Tibial nerve (tissue), 4 donors: ENCODE data around the gene RBM33. TPM values are rescaled to one million over a fixed set of nuclear protein-coding genes. Genes with fewer than 3 reads are reported as not detected.

Source experiments
- DNase-seq, 2 donors: peaks; one replicate each; pipeline ENCODE4 v3.0.0-alpha.2; 2019; ENCODE audit warnings: low spot score in 2 of 2
- H3K27ac ChIP-seq, 4 donors: fragments of 200-600 bp; sonication (generic) in 3 of 4; one replicate each; pipeline ENCODE4 v1.5.1; 2017 to 2019; ENCODE audit warnings: mild to moderate bottlenecking in 1 of 4
- H3K27me3 ChIP-seq, 2 donors: fragments of 200-600 bp; sonication (generic) in 1 of 2; one replicate each; pipeline versions ENCODE4 v1.5.1 to v1.6.0; 2017 to 2019
- H3K36me3 ChIP-seq, 3 donors: fragments of 200-600 bp; sonication (generic); one replicate each; pipeline ENCODE4 v1.5.1; 2018 to 2019
- H3K4me1 ChIP-seq, 4 donors: fragments of 200-600 bp; sonication (generic) in 3 of 4; one replicate each; pipeline ENCODE4 v1.5.1; 2017 to 2019
- H3K4me3 ChIP-seq, 4 donors: fragments of 200-600 bp; sonication (generic) in 3 of 4; one replicate each; pipeline ENCODE4 v1.5.1; 2017 to 2019; ENCODE audit warnings: mild to moderate bottlenecking in 1 of 4, moderate library complexity in 1 of 4
- H3K9me3 ChIP-seq, 4 donors: fragments of 200-600 bp; sonication (generic) in 3 of 4; one replicate each; pipeline ENCODE4 v1.5.1; 2017 to 2019
- EP300 ChIP-seq, 2 donors: sonication (generic); formaldehyde crosslinking; IDR thresholded peaks; one replicate each; pipeline ENCODE4 v1.6.1; 2017; ENCODE audit warnings: antibody characterized with exemption in 2 of 2, mild to moderate bottlenecking in 1 of 2
- POLR2A ChIP-seq, 2 donors: fragments of 450-650 bp; IDR thresholded peaks; one replicate each; pipeline ENCODE4 v1.6.1; 2017; ENCODE audit warnings: antibody characterized with exemption in 2 of 2, mild to moderate bottlenecking in 2 of 2, moderate library complexity in 2 of 2
- WGBS, 2 donors: methylation state at CpG; one replicate each; pipeline ENCODE4 v1.1.5; 2018; 5-methylcytosine and 5-hydroxymethylcytosine counted together
- total RNA-seq, 4 donors: library from RNA; depleted of rRNA; stranded (reverse); fragments of >200 nt; gene quantifications; one replicate each; pipeline ENCODE4 v1.1.0, GENCODE V29; 2016
- TF ChIP-seq, protein P1 (sequence below), 5 experiments: fragments of 200-600 bp in 3 of 5; fragments of 450-650 bp in 2 of 5; sonication (generic) in 3 of 5; IDR thresholded peaks; one replicate each; pipeline ENCODE4 v1.5.1; 2016 to 2019; ENCODE audit warnings: antibody characterized with exemption in 5 of 5, mild to moderate bottlenecking in 3 of 5, moderate library complexity in 2 of 5

RBM33 gene
- total RNA-seq, 4 donors from 2014 or later, result 85.0 to 92.4 (median 88.3) TPM

DNA sequence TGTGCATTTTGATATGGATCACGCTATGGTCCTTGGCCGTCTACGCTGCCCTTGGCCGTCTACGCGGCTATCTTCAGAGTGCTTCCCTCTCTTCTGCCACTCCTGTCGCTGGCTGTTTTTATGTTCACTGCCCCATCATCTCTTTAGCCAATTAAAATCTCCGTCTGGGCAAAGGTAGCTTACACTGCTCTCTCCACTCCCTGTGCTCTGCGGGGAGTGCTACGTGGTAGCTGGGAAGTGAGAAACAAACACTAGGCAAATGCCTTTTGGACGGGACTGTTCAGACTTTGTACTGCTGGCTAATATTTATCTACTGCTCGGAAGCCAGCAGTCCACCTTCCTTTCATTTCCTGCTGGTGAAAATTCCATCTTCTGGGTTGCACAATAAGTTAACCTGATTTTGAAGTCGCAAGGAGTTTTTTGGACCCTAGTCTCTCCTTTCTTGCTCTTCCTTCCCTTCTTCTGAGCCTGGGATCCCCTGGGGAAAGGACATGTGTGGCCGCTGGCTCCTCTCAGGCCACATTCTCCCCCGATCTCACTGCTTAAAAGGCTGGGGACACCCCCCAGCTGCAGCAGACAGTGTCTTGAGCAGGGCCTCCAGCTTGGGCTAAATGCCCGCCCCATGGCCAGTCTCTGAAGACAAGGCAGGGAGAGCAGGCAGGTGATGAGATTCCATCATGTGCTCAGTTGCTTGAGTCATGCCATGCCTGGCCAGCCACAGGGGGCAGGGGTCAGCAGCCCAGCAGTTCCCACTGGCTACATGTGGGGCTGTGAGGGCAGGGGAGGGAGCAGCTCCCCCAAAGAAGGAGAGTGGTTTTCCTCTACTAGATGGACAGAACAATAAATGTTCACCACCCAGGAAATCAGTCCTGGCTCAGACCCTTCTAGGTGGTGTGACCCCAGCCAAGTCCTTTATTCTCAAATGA lies 25.5 kb upstream of the RBM33 start:
- peaks cover 0 to 13% (median 0%) of the 10 kb centered on the region in 3 donors for H3K36me3 ChIP-seq

DNA sequence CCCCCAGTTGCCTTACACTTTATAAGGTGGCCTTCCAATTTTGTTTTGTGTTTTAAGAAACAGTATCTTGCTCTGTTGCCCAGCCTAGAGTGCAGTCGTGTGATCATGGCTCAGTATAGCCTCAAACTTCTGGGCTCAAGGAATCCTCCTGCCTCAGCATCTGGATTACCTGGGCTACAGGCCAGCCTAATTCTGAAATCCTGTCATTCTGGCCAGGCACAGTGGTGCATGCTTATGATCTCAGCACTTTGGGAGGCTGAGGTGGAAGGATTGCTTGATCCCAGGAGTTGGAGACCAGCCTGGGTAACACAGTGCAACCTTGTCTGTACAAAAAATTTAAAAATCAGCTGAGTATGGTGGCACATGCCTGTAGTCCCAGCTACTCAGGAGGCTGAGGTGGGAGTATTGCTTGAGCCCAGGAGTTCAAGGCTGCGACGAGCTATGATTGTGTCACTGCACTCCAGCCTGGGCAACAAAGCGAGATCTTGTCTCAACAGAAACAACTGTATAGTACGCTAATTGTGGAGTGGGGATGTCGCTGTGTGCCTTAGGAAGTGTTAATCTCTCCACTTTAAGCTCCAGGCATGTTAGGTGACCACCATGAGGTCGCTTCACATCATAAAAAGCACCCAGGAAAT lies 24.7 kb upstream of the RBM33 start:
- peaks cover 0 to 8% (median 0%) of the 10 kb centered on the region in 3 donors for H3K36me3 ChIP-seq
- no peak for DNase-seq
- H3K4me1 ChIP-seq, result no peaks in the 10 kb centered on the region
- 88 to 89% methylated on average over 7 of the region's 7 CpGs for WGBS, 2 donors
- no peaks in the 10 kb centered on the region for H3K27me3 ChIP-seq
- H3K27ac ChIP-seq, result no peak overlapping the region
- H3K4me3 ChIP-seq, result no peak overlapping the region
- TF ChIP-seq, protein P1, sequence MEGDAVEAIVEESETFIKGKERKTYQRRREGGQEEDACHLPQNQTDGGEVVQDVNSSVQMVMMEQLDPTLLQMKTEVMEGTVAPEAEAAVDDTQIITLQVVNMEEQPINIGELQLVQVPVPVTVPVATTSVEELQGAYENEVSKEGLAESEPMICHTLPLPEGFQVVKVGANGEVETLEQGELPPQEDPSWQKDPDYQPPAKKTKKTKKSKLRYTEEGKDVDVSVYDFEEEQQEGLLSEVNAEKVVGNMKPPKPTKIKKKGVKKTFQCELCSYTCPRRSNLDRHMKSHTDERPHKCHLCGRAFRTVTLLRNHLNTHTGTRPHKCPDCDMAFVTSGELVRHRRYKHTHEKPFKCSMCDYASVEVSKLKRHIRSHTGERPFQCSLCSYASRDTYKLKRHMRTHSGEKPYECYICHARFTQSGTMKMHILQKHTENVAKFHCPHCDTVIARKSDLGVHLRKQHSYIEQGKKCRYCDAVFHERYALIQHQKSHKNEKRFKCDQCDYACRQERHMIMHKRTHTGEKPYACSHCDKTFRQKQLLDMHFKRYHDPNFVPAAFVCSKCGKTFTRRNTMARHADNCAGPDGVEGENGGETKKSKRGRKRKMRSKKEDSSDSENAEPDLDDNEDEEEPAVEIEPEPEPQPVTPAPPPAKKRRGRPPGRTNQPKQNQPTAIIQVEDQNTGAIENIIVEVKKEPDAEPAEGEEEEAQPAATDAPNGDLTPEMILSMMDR (IDR thresholded peaks at IDR 0.05), result no peak
- TF ChIP-seq EP300 (IDR thresholded peaks at IDR 0.05) (no peak), POLR2A (IDR thresholded peaks at IDR 0.05) (no peak)
- no peaks in the 10 kb centered on the region for H3K9me3 ChIP-seq

More for the DNA sequence above, 25.5 kb upstream of the RBM33 start:
- H3K9me3 ChIP-seq, result no peaks in the 10 kb centered on the region
- no peak overlapping the region for H3K4me3 ChIP-seq
- no peaks in the 10 kb centered on the region for H3K27me3 ChIP-seq
- H3K4me1 ChIP-seq, result no peaks in the 10 kb centered on the region
- WGBS, 2 donors, result 75% methylated on average over 16 of the region's 16 CpGs
- TF ChIP-seq EP300 (IDR thresholded peaks at IDR 0.05) (no peak), POLR2A (IDR thresholded peaks at IDR 0.05) (no peak)
- TF ChIP-seq, protein P1 (IDR thresholded peaks at IDR 0.05), result no peak
- no peak overlapping the region for H3K27ac ChIP-seq
- DNase-seq, result no peak

DNA sequence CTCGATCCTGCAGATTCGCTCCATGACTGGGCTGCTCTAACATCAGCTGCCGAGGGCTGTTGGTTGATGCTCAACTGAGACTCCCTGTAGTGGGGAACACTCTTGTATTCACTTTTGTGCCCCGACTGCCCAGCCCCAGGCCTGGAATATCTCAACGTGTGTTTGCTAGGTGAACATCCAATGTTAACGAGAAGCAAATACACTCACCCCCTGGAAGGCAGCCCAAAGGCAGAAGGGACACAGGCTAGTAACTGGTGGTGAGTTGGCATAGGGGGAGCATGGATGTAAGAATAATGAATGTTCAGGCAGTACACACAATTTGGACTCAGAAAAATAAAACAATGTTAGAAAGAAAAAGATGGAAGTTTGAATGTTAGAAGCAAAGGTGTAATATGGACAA lies 24.0 kb upstream of the RBM33 start:
- Histone ChIP-seq H3K27me3 (no peaks in the 10 kb centered on the region), H3K9me3 (peaks cover 0 to 4% (median 0%) of the 10 kb centered on the region in 4 donors), H3K27ac (no peak overlapping the region), H3K4me3 (no peak overlapping the region), H3K4me1 (no peaks in the 10 kb centered on the region), H3K36me3 (peaks cover 0 to 3% (median 0%) of the 10 kb centered on the region in 3 donors)
- TF ChIP-seq POLR2A (IDR thresholded peaks at IDR 0.05) (no peak), EP300 (IDR thresholded peaks at IDR 0.05) (no peak)
- TF ChIP-seq, protein P1 (IDR thresholded peaks at IDR 0.05), result no peak
- no peak for DNase-seq
- 78 to 81% methylated on average over 6 of the region's 6 CpGs for WGBS, 2 donors

DNA sequence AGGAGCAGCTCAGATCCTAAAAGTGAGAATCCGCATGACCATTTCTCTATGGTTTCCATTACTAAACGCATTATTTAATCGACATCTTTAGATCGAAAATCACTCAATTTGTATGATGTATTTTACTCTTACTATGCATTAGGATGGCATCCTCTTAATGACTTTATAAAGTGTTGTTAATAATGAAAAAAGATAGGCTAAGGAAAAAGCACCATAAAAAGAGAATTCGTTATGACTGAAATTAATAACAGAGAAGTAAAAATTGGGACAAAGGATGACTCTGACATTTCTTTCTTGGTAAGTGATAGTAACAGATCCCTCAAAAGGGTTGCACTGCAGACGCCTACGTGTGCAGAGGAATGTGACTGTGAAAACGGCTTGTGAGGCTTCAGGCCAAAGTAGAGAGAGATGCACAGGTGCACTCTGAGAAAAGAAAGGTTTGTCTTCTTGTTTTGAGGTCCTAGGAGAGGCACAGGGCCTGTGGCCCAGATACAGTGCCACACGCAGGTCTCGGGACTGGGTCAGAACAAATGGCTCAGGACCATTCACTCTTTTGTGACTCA lies 23.0 kb upstream of the RBM33 start:
- 73 to 80% methylated on average over 10 of the region's 10 CpGs for WGBS, 2 donors
- Histone ChIP-seq H3K27me3 (no peaks in the 10 kb centered on the region), H3K4me1 (no peaks in the 10 kb centered on the region), H3K9me3 (peaks cover 0 to 8% (median 0%) of the 10 kb centered on the region in 4 donors), H3K36me3 (peaks cover 0 to 3% (median 0%) of the 10 kb centered on the region in 3 donors), H3K4me3 (no peak overlapping the region), H3K27ac (no peak overlapping the region)
- DNase-seq, result no peak
- TF ChIP-seq EP300 (IDR thresholded peaks at IDR 0.05) (no peak), POLR2A (IDR thresholded peaks at IDR 0.05) (no peak)
- TF ChIP-seq, protein P1 (IDR thresholded peaks at IDR 0.05), result no peak
